Measurements from ENCODE around the gene KCTD3. TPM values are rescaled to one million over a fixed set of nuclear protein-coding genes. Genes with fewer than 3 reads are reported as not detected.
A peak's percentile ranks its signal among the peaks of the same experiment; 100 is the strongest.

The KCTD3 gene
- total and polyA plus RNA-seq, 2 of the 13 experiments (the other 11 are each of a cell fraction or from before 2014, with no cell fraction given), result 49.8 to 68.1 TPM

GRCh38 chr1:215566556-215567490 is at the start of gene KCTD3 (continued):
- TF ChIP-seq E2F1 (CRISPR knock-in tag; IDR thresholded peaks at IDR 0.05), result peak; percentile 36; the same call in 1 of the 2 replicates
- 0 out of 2 replicates have a peak, but pooled peaks have one; percentile 33 for TF ChIP-seq ZNF652 (CRISPR knock-in tag; IDR thresholded peaks at IDR 0.05; ENCODE audit: borderline replicate concordance, low read depth)
- TF ChIP-seq LCORL (IDR thresholded peaks at IDR 0.05), result no peak
- peak; percentile 77 for TF ChIP-seq LCORL (CRISPR knock-in tag; IDR thresholded peaks at IDR 0.05)
- no peak for TF ChIP-seq SCMH1 (CRISPR knock-in tag; IDR thresholded peaks at IDR 0.05; ENCODE audit: borderline replicate concordance)
- no peak for TF ChIP-seq CBX2 (IDR thresholded peaks at IDR 0.05; ENCODE audit: low read depth, low read length)
- no peak for TF ChIP-seq CBX2 (CRISPR knock-in tag; IDR thresholded peaks at IDR 0.05; ENCODE audit: low read depth)
- TF ChIP-seq TOE1 (CRISPR knock-in tag; IDR thresholded peaks at IDR 0.05), result no peak
- TF ChIP-seq PRDM4 (CRISPR knock-in tag; IDR thresholded peaks at IDR 0.05; ENCODE audit: borderline replicate concordance), result no peak
- TF ChIP-seq CHD2 (IDR thresholded peaks at IDR 0.05; ENCODE audit: low read depth, low read length), result no peak
- no peak for TF ChIP-seq ZSCAN20 (CRISPR knock-in tag; IDR thresholded peaks at IDR 0.05; ENCODE audit: borderline replicate concordance)
- no peak for TF ChIP-seq E2F5 (CRISPR knock-in tag; conservative IDR thresholded peaks at IDR 0.05)
- TF ChIP-seq POLR2AphosphoS2 (IDR thresholded peaks at IDR 0.05; ENCODE audit: low read depth, low read length), result no peak
- no peak for TF ChIP-seq PAX8 (CRISPR knock-in tag; IDR thresholded peaks at IDR 0.05; ENCODE audit: borderline replicate concordance)
- TF ChIP-seq ZNF124 (CRISPR knock-in tag; IDR thresholded peaks at IDR 0.05), result 0 out of 2 replicates have a peak, but pooled peaks have one; percentile 37
- TF ChIP-seq HOMEZ (CRISPR knock-in tag; IDR thresholded peaks at IDR 0.05; ENCODE audit: low read depth), result 0 out of 2 replicates have a peak, but pooled peaks have one; percentile 17
- no peak; the same call in 1 of the 2 replicates for TF ChIP-seq FOXJ3 (CRISPR knock-in tag; IDR thresholded peaks at IDR 0.05; ENCODE audit: borderline replicate concordance)
- no peak for TF ChIP-seq ZNF224 (CRISPR knock-in tag; IDR thresholded peaks at IDR 0.05)
- no peak for TF ChIP-seq ZNF136 (CRISPR knock-in tag; IDR thresholded peaks at IDR 0.05; ENCODE audit: low read depth)
- TF ChIP-seq E2F2 (CRISPR knock-in tag; IDR thresholded peaks at IDR 0.05; ENCODE audit: borderline replicate concordance), result no peak
- TF ChIP-seq PRPF4 (IDR thresholded peaks at IDR 0.05; ENCODE audit: low read depth, low read length, poor library complexity, severe bottlenecking), result no peak

All from HepG2 (cell line).